Esophagus muscularis mucosa (tissue), 4 donors: ENCODE measurements around the gene GCC1. TPM values are rescaled to one million over a fixed set of nuclear protein-coding genes. Genes with fewer than 3 reads are reported as not detected.
"Not testable (repeated sequence)": the region's sequence is repeated elsewhere in the genome, so short reads cannot be mapped to it uniquely, and the experiment has no call there.

Experiments
- DNase-seq: peaks from one replicate; pipeline ENCODE4 v3.0.0-alpha.2; 2017; ENCODE audit errors: extremely low spot score
- H3K27ac ChIP-seq, 4 donors: fragments of 200-600 bp; sonication (generic); replicated peaks in 1 of 4; 1 replicate in 3 of 4; 2 replicates in 1 of 4; pipeline ENCODE4 v1.5.1; 2016 to 2019; ENCODE audit warnings: mild to moderate bottlenecking in 1 of 4
- H3K27me3 ChIP-seq, 4 donors: fragments of 200-600 bp; sonication (generic); one replicate each; pipeline versions ENCODE4 v1.5.1 to v1.6.0; 2016 to 2019
- H3K36me3 ChIP-seq, 4 donors: fragments of 200-600 bp; sonication (generic); one replicate each; pipeline ENCODE4 v1.5.1; 2016 to 2019
- H3K4me1 ChIP-seq, 4 donors: fragments of 200-600 bp; sonication (generic); one replicate each; pipeline ENCODE4 v1.5.1; 2016 to 2019
- H3K4me3 ChIP-seq, 4 donors: fragments of 200-600 bp; sonication (generic); 1 replicate in 2 of 4; 2 replicates in 2 of 4; pipeline ENCODE4 v1.5.1; 2016 to 2019; ENCODE audit warnings: mild to moderate bottlenecking in 4 of 4, moderate library complexity in 1 of 4
- H3K9me3 ChIP-seq, 4 donors: fragments of 200-600 bp; sonication (generic); 1 replicate in 3 of 4; 2 replicates in 1 of 4; pipeline ENCODE4 v1.5.1; 2016 to 2019
- CTCF ChIP-seq, 3 experiments: fragments of 200-600 bp in 2 of 3; fragments of 450-650 bp in 1 of 3; sonication (generic) in 2 of 3; IDR thresholded peaks; one replicate each; pipeline ENCODE4 v1.5.1; 2017 to 2019; ENCODE audit warnings: antibody characterized with exemption in 3 of 3, mild to moderate bottlenecking in 2 of 3, moderate library complexity in 1 of 3
- EP300 ChIP-seq: sonication (generic); formaldehyde crosslinking; IDR thresholded peaks from one replicate; pipeline ENCODE4 v1.6.1; 2017; ENCODE audit warnings: antibody characterized with exemption
- POLR2A ChIP-seq: fragments of 450-650 bp; IDR thresholded peaks from one replicate; pipeline ENCODE4 v1.6.1; 2017; ENCODE audit warnings: antibody characterized with exemption, moderate library complexity, mild to moderate bottlenecking, low read depth
- POLR2AphosphoS5 ChIP-seq, 2 donors: sonication (generic); formaldehyde crosslinking; IDR thresholded peaks; one replicate each; pipeline ENCODE4 v1.6.1; 2017; ENCODE audit warnings: antibody characterized with exemption in 2 of 2
- WGBS: methylation state at CpG from one replicate; pipeline ENCODE4 v1.1.5; 2018; 5-methylcytosine and 5-hydroxymethylcytosine counted together
- intact Hi-C: fragments of 100-400 bp; cut with DNase I; formaldehyde crosslinking; loops from one replicate; pipeline ENCODE4 v1.15.1; 2023
- total RNA-seq, 4 donors: library from RNA; depleted of rRNA; stranded (reverse); fragments of >200 nt; gene quantifications; one replicate each; pipeline versions ENCODE4 v1.1.0 to v1.2.1, GENCODE V29; 2016

GCC1 gene
- total RNA-seq, 4 donors from 2014 or later = 11.6 to 17.3 (median 14.7) TPM

GRCh38 chr7:127556404-127556803 lies 29.0 kb downstream of the GCC1 start:
- no peak overlapping the region for H3K4me3 ChIP-seq
- H3K27ac ChIP-seq = no peak overlapping the region
- H3K9me3 ChIP-seq = no peaks in the 10 kb centered on the region
- 90% methylated on average over 2 of the region's 2 CpGs for WGBS
- H3K4me1 ChIP-seq = no peaks in the 10 kb centered on the region
- no peak for TF ChIP-seq POLR2A
- no peak for TF ChIP-seq POLR2AphosphoS5 (IDR thresholded peaks at IDR 0.05)
- TF ChIP-seq EP300 = no peak
- no peak for TF ChIP-seq CTCF (IDR thresholded peaks at IDR 0.05)
- no peaks in the 10 kb centered on the region for H3K27me3 ChIP-seq
- no peak for DNase-seq
- no peaks in the 10 kb centered on the region for H3K36me3 ChIP-seq
- intact Hi-C loops = no loop called here

- H3K4me3 ChIP-seq = no peak overlapping the region
- H3K9me3 ChIP-seq = no peaks in the 10 kb centered on the region
- intact Hi-C loops = no loop called here
- H3K4me1 ChIP-seq = no peaks in the 10 kb centered on the region
- DNase-seq = no peak
- no peak overlapping the region for H3K27ac ChIP-seq
- WGBS = 75% methylated on average over 4 of the region's 4 CpGs
- H3K27me3 ChIP-seq = no peaks in the 10 kb centered on the region
- TF ChIP-seq EP300 (no peak), POLR2AphosphoS5 (IDR thresholded peaks at IDR 0.05) (no peak), CTCF (IDR thresholded peaks at IDR 0.05) (no peak), POLR2A (no peak)
- no peaks in the 10 kb centered on the region for H3K36me3 ChIP-seq
Observed at GRCh38 chr7:127551941-127552340, 33.5 kb downstream of the GCC1 start.

GRCh38 chr7:127550247-127550646 lies 35.1 kb downstream of the GCC1 start:
- no peaks in the 10 kb centered on the region for H3K27me3 ChIP-seq
- H3K36me3 ChIP-seq = no peaks in the 10 kb centered on the region
- DNase-seq = no peak
- TF ChIP-seq POLR2AphosphoS5 (IDR thresholded peaks at IDR 0.05) (no peak), EP300 (no peak), CTCF (IDR thresholded peaks at IDR 0.05) (no peak), POLR2A (no peak)
- H3K4me3 ChIP-seq = no peak overlapping the region
- H3K9me3 ChIP-seq = no peaks in the 10 kb centered on the region
- intact Hi-C loops = no loop called here
- WGBS = 68% methylated on average over 1 of the region's 1 CpG
- H3K27ac ChIP-seq = no peak overlapping the region
- no peaks in the 10 kb centered on the region for H3K4me1 ChIP-seq

- no peak for TF ChIP-seq POLR2AphosphoS5 (IDR thresholded peaks at IDR 0.05)
- TF ChIP-seq CTCF (IDR thresholded peaks at IDR 0.05) = no peak
- TF ChIP-seq POLR2A = no peak
- TF ChIP-seq EP300 = no peak
- intact Hi-C loops = no loop called here
- WGBS = 82% methylated on average over 1 of the region's 1 CpG
- H3K27me3 ChIP-seq = peaks cover 0 to 6% (median 0%) of the 10 kb centered on the region in 4 donors
- no peak overlapping the region for H3K4me3 ChIP-seq
- H3K27ac ChIP-seq = no peak overlapping the region
- H3K36me3 ChIP-seq = no peaks in the 10 kb centered on the region
- no peaks in the 10 kb centered on the region for H3K9me3 ChIP-seq
- DNase-seq = no peak
- H3K4me1 ChIP-seq = no peaks in the 10 kb centered on the region
Observed at GRCh38 chr7:127546313-127546712, 39.1 kb downstream of the GCC1 start.

- no peak overlapping the region for H3K27ac ChIP-seq
- no peak overlapping the region for H3K4me3 ChIP-seq
- WGBS = 80% methylated on average over 4 of the region's 4 CpGs
- no peaks in the 10 kb centered on the region for H3K9me3 ChIP-seq
- peaks cover 0 to 8% (median 5%) of the 10 kb centered on the region in 4 donors for H3K4me1 ChIP-seq
- intact Hi-C loops = no loop called here
- no peaks in the 10 kb centered on the region for H3K36me3 ChIP-seq
- DNase-seq = no peak
- TF ChIP-seq POLR2AphosphoS5 (IDR thresholded peaks at IDR 0.05) = no peak
- no peak for TF ChIP-seq POLR2A
- no peak for TF ChIP-seq EP300
- TF ChIP-seq CTCF (IDR thresholded peaks at IDR 0.05) = no peak
- peaks cover 0 to 43% (median 3%) of the 10 kb centered on the region in 4 donors for H3K27me3 ChIP-seq
Observed at GRCh38 chr7:127541548-127541947, 43.8 kb downstream of the GCC1 start.

- H3K4me3 ChIP-seq, DNase-seq, H3K9me3 ChIP-seq, H3K36me3 ChIP-seq, intact Hi-C loops, H3K4me1 ChIP-seq, H3K27ac ChIP-seq: not testable (repeated sequence)
- H3K27me3 ChIP-seq = peaks cover 0 to 50% (median 3%) of the 10 kb centered on the region in 4 donors
- 82% methylated on average over 10 of the region's 10 CpGs for WGBS
Observed at GRCh38 chr7:127540461-127540860, 44.9 kb downstream of the GCC1 start.
